ENCODE measurements around the gene ZER1. TPM values are rescaled to one million over a fixed set of nuclear protein-coding genes. Genes with fewer than 3 reads are reported as not detected.
A peak's percentile ranks its signal among the peaks of the same experiment; 100 is the strongest.

ZER1 gene
- total RNA-seq, 3 donors from 2014 or later: 31.2 to 42.9 (median 34.1) TPM

DNA sequence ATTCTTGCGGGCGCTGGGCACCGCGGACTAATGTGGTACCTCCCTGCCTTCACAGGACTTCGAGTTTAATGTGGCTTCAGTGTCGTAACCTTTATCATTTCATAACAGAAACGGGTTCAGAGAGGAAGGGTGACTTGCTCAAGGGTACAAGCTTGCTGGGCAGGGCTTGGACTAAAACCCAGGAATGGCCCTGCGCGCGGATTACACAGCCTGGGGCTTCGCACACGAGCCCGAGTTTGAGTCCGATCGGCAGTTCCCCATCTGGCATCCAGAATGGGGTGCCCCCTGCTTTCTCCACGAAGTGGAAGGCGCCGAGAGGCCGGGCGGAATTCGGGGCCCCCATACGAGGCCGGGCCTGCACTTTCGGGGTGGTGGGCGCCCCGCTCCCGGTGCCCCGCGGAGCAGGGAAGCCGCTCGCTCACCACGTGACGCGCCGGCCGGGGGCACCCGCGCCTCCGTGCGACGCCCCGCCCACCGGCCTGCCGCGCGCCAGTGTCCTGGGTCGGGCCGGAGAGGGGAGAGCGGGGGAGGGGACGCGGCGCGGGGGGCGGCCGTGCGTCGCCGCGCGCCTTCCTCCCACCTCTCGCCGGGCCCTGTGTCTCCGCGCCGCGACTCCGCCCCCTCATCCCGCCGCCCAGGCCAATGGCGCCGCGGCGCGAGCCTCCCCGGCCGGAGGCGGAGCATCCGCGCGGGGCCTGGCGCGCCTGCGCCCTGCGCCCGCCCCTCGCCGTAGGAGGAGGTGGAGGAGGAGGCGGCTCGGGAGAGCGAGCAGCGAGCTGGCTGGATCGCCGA is 83.0 kb downstream of the ZER1 start, which contains the start of gene SET:
SET (plus strand) TSS at position 722 of the 792 bp plus-strand sequence. CDS start 361 bp downstream, outside the sequence.
- H3K27ac ChIP-seq: peak within 1 kb of the TSS; percentile 88 to 96
- peak within 1 kb of the TSS; percentile 69 to 95 (median 83) for H3K4me3 ChIP-seq
- H3K4me1 ChIP-seq: peaks cover 4 to 16% of the 10 kb centered on the region in 2 donors
- no peaks in the 10 kb centered on the region for H3K9me3 ChIP-seq
- H3K36me3 ChIP-seq: no peaks in the 10 kb centered on the region
- intact Hi-C loops (cut with DNase I; ENCODE audit: low total_unique reads): no loop called here
- TF ChIP-seq POLR2AphosphoS5 (IDR thresholded peaks at IDR 0.05): peak in 2 of 3 donors; percentile 41 to 85
- TF ChIP-seq, protein P1, sequence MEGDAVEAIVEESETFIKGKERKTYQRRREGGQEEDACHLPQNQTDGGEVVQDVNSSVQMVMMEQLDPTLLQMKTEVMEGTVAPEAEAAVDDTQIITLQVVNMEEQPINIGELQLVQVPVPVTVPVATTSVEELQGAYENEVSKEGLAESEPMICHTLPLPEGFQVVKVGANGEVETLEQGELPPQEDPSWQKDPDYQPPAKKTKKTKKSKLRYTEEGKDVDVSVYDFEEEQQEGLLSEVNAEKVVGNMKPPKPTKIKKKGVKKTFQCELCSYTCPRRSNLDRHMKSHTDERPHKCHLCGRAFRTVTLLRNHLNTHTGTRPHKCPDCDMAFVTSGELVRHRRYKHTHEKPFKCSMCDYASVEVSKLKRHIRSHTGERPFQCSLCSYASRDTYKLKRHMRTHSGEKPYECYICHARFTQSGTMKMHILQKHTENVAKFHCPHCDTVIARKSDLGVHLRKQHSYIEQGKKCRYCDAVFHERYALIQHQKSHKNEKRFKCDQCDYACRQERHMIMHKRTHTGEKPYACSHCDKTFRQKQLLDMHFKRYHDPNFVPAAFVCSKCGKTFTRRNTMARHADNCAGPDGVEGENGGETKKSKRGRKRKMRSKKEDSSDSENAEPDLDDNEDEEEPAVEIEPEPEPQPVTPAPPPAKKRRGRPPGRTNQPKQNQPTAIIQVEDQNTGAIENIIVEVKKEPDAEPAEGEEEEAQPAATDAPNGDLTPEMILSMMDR (IDR thresholded peaks at IDR 0.05): peak in 1 of 3 donors; percentile 10
- no peak for TF ChIP-seq POLR2A (IDR thresholded peaks at IDR 0.05)
- peak; percentile 88 to 92 for DNase-seq (ENCODE audit: low spot score in 2 of 2)
- no peaks in the 10 kb centered on the region for H3K27me3 ChIP-seq

DNA sequence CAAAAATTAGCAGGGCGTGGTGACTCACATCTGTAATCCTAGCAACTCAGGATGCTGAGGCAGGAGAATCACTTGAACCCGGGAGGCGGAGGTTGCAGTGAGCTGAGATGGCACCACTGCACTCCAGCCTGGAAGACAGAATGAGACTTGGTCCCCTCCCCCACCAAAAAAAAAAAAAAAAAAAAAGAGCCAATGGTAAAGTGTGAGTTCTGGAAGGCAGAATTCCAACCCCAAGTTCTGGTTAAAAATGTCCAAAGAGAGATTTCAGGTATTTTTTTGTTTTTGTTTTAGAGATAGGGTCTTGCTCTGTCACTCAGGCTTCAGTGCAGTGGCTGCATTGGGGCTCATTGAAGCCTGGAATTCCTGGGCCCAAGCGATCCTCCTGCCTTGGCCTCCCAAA is 84.3 kb downstream of the ZER1 start:
- intact Hi-C loops (cut with DNase I; ENCODE audit: low total_unique reads): no loop called here
- DNase-seq (ENCODE audit: low spot score in 2 of 2): no peak
- Histone ChIP-seq H3K9me3 (no peaks in the 10 kb centered on the region), H3K4me3 (no peak overlapping the region), H3K27me3 (no peaks in the 10 kb centered on the region), H3K27ac (peak overlapping the region in 1 of 2 donors; percentile 88), H3K4me1 (peaks cover 4 to 16% of the 10 kb centered on the region in 2 donors), H3K36me3 (no peaks in the 10 kb centered on the region)
- TF ChIP-seq POLR2AphosphoS5 (IDR thresholded peaks at IDR 0.05): no peak
- TF ChIP-seq POLR2A (IDR thresholded peaks at IDR 0.05): no peak
- TF ChIP-seq, protein P1 (IDR thresholded peaks at IDR 0.05): no peak

DNA sequence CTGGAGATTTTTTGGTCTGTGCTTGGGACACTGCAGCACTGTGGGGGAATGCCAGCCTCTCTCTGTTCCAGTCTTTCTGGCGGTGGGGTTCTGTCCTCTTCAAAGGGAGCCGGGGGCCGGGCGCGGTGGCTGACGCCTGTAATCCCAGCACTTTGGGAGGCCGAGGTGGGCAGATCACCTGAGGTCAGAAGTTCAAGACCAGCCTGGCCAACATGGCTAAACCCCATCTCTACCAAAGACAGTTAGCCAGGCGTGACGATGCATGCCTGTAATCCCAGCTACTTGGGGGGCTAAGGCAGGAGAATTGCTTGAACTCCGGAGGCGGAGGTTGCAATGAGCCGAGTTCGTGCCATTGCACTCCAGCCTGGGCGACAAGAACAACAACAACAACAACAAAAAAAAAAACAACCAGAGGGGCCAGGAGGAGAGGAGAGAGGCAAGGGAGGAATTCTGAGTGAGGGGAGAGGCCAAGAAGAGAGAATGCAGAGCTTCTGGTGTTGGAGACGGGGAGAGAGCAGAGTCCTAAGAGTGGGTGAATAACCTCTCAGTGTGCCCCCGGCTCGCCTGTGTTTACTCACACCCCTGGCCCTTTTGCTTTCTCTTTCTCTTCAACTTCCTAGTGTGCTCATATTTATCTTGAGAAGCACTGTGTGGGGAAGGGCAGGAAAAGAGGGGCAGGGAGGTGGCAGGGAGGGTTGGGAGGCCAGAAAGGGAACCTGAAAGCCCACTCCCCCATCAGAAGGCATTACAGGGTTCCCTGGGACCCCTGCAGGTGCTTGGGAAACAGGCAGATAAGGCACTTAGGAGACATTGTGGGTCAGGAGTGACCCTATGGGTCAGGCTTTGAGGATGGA is 85.9 kb downstream of the ZER1 start:
- TF ChIP-seq POLR2AphosphoS5 (IDR thresholded peaks at IDR 0.05) (no peak), POLR2A (IDR thresholded peaks at IDR 0.05) (no peak)
- TF ChIP-seq, protein P1 (IDR thresholded peaks at IDR 0.05): no peak
- DNase-seq (ENCODE audit: low spot score in 2 of 2): no peak
- no peak overlapping the region for H3K4me3 ChIP-seq
- no peaks in the 10 kb centered on the region for H3K9me3 ChIP-seq
- peak overlapping the region; percentile 93 to 94 for H3K27ac ChIP-seq
- H3K36me3 ChIP-seq: no peaks in the 10 kb centered on the region
- intact Hi-C loops (cut with DNase I; ENCODE audit: low total_unique reads): no loop called here
- H3K27me3 ChIP-seq: no peaks in the 10 kb centered on the region
- peaks cover 4 to 16% of the 10 kb centered on the region in 2 donors for H3K4me1 ChIP-seq

DNA sequence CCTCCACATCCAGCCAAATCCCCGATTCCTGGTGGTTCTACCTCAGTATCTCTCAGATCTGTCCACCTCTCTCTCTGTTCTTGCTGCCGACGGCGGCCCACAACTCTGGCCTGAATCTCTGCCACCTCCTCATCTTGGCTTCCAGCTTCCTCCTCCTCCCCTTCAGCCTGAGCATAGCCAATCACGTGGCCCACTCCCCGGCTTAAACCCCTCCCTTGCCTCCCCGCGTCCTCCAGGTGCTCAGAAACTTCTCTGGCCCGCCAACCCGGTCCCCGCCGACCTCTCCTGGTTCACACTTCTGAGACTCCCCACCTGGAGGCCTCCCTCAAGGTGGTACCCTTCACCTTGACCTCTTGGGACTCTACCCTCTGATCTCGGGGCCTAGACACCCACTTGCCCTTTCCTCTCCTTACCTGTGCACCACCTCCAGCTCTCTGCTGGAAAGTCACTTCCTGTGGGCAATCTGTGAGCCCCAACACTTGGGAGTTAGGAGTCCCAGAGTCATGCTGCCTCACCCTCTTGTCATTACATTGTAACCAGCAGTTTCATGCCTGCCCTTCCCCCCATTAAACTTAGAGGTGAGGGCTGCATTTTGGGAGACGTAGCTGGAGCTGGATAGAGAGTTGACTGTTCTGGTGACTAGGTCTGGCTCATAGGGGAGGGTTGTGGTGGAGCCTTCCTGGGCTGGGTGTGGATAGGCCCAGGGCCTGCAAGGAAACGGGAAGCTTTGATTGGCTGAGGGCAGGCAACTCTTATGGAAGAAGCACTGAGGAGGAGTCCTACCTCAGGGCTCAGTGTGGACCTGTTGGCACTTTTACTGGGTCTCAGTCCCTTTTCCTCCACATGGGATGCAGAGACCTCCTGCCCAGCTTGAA is 87.2 kb downstream of the ZER1 start:
- peak; percentile 89 for DNase-seq (ENCODE audit: low spot score in 2 of 2)
- no peaks in the 10 kb centered on the region for H3K36me3 ChIP-seq
- H3K4me1 ChIP-seq: peaks cover 0 to 16% of the 10 kb centered on the region in 2 donors
- H3K4me3 ChIP-seq: peak overlapping the region; percentile 45 to 77 (median 69)
- no peaks in the 10 kb centered on the region for H3K27me3 ChIP-seq
- H3K9me3 ChIP-seq: no peaks in the 10 kb centered on the region
- H3K27ac ChIP-seq: peak overlapping the region; percentile 93 to 94
- TF ChIP-seq, protein P1 (IDR thresholded peaks at IDR 0.05): no peak
- peak; percentile 61 for TF ChIP-seq POLR2A (IDR thresholded peaks at IDR 0.05)
- TF ChIP-seq POLR2AphosphoS5 (IDR thresholded peaks at IDR 0.05): peak in 2 of 3 donors; percentile 40 to 71
- intact Hi-C loops (cut with DNase I; ENCODE audit: low total_unique reads): no loop called here

All from breast epithelium (tissue), 4 donors.